Measurements from ENCODE around the gene INSR. TPM values are rescaled to one million over a fixed set of nuclear protein-coding genes. Genes with fewer than 3 reads are reported as not detected.
A peak's percentile ranks its signal among the peaks of the same experiment; 100 is the strongest.

INSR gene
- total RNA-seq = 1 to 10 TPM in 1 of 2 experiments, under 1 TPM in 1; 0.90 to 1.3 TPM

GRCh38 chr19:7293762-7294557 is at the start of gene INSR:
Gene INSR (minus strand): TSS chr19:7294414. CDS start chr19:7293891, 523 bp downstream.
- Mint-ChIP-seq H3K36me3 (ENCODE audit: low read depth) (no peaks in the 10 kb centered on the region), H3K4me3 (peak within 1 kb of the TSS; percentile 66), H3K27ac (no peak within 1 kb of the TSS)

GRCh38 chr19:7342143-7342542 is 47.9 kb upstream of the INSR start:
- Mint-ChIP-seq H3K4me3 (no peak overlapping the region), H3K9me3 (no peaks in the 10 kb centered on the region), H3K4me1 (peaks cover 50% of the 10 kb centered on the region), H3K36me3 (ENCODE audit: low read depth) (no peaks in the 10 kb centered on the region), H3K27me3 (no peaks in the 10 kb centered on the region), H3K27ac (no peak overlapping the region)
- no peak for DNase-seq
- POLR2A ChIA-PET = interaction anchor here (1.4 to 1.5 kb wide), 2 partner anchors 8 to 243 kb away, joined by 3 to 7 read pairs; no protein-coding TSS in a partner anchor
- CTCF ChIA-PET = interaction anchor here (1.5 to 3.8 kb wide), 5 partner anchors 8 to 242 kb away, joined by 11 to 19 read pairs (median 17); partner anchors contain the start of gene ARHGEF18

More at GRCh38 chr19:7293762-7294557, at the start of gene INSR:
- CTCF ChIA-PET = interaction anchor here (0.6 to 0.9 kb wide), 3 partner anchors 12 to 145 kb away, joined by 3 read pairs; no protein-coding TSS in a partner anchor
- H3K9me3 Mint-ChIP-seq = no peaks in the 10 kb centered on the region
- peaks cover 32% of the 10 kb centered on the region for H3K27me3 Mint-ChIP-seq
- DNase-seq = peak; percentile 57
- POLR2A ChIA-PET = interaction anchor here (0.9 to 1.5 kb wide), 2 partner anchors 11 to 195 kb away, joined by 3 read pairs; no protein-coding TSS in a partner anchor
- H3K4me1 Mint-ChIP-seq = peaks cover 12% of the 10 kb centered on the region

- ChIA-PET POLR2A (interaction anchor here (1.4 to 1.5 kb wide), 2 partner anchors 9 to 242 kb away, joined by 3 to 7 read pairs; no protein-coding TSS in a partner anchor), CTCF (interaction anchor here (0.9 to 3.8 kb wide), 10 partner anchors 9 to 242 kb away, joined by 3 to 19 read pairs (median 13); partner anchors contain the start of gene ARHGEF18)
- Mint-ChIP-seq H3K4me1 (peaks cover 49% of the 10 kb centered on the region), H3K27me3 (no peaks in the 10 kb centered on the region), H3K27ac (no peak overlapping the region), H3K4me3 (no peak overlapping the region), H3K36me3 (ENCODE audit: low read depth) (no peaks in the 10 kb centered on the region), H3K9me3 (no peaks in the 10 kb centered on the region)
- DNase-seq = peak; percentile 85
Observed at GRCh38 chr19:7340959-7341837, 47.0 kb upstream of the INSR start.

GRCh38 chr19:7337380-7338194 is 43.4 kb upstream of the INSR start:
- Mint-ChIP-seq H3K36me3 (ENCODE audit: low read depth) (no peaks in the 10 kb centered on the region), H3K27me3 (peaks cover 9% of the 10 kb centered on the region), H3K4me1 (peaks cover 32% of the 10 kb centered on the region), H3K4me3 (no peak overlapping the region), H3K27ac (peak overlapping the region; percentile 48), H3K9me3 (no peaks in the 10 kb centered on the region)
- CTCF ChIA-PET = interaction anchor here (0.7 to 2.6 kb wide), 5 partner anchors 12 to 236 kb away, joined by 3 to 11 read pairs (median 7); partner anchors contain the start of gene ARHGEF18
- POLR2A ChIA-PET = interaction anchor here (1.0 to 2.2 kb wide), 3 partner anchors 11 to 12 kb away, joined by 3 to 11 read pairs (median 9); partner anchors contain the start of gene ARHGEF18
- peak; percentile 42 for DNase-seq

- Mint-ChIP-seq H3K27me3 (peaks cover 9% of the 10 kb centered on the region), H3K4me1 (peaks cover 30% of the 10 kb centered on the region), H3K36me3 (ENCODE audit: low read depth) (no peaks in the 10 kb centered on the region), H3K4me3 (no peak overlapping the region), H3K9me3 (no peaks in the 10 kb centered on the region), H3K27ac (no peak overlapping the region)
- POLR2A ChIA-PET = interaction anchor here (1.7 kb wide), 1 partner anchor 13 kb away, joined by 11 read pairs; the partner anchor contains the start of gene ARHGEF18
- no peak for DNase-seq
- CTCF ChIA-PET = interaction anchor here (0.6 to 2.6 kb wide), 6 partner anchors 13 to 335 kb away, joined by 3 to 11 read pairs (median 6); partner anchors contain the start of gene ARHGEF18
Observed at GRCh38 chr19:7336321-7336973, 42.2 kb upstream of the INSR start.

GRCh38 chr19:7333198-7334118 is 39.2 kb upstream of the INSR start:
- DNase-seq = no peak
- ChIA-PET CTCF (interaction anchor here (1.0 kb wide), 1 partner anchor 21 kb away, joined by 3 read pairs; no protein-coding TSS in a partner anchor), POLR2A (no interaction called here)
- Mint-ChIP-seq H3K9me3 (no peaks in the 10 kb centered on the region), H3K27ac (no peak overlapping the region), H3K27me3 (peaks cover 9% of the 10 kb centered on the region), H3K36me3 (ENCODE audit: low read depth) (no peaks in the 10 kb centered on the region), H3K4me1 (peaks cover 19% of the 10 kb centered on the region), H3K4me3 (no peak overlapping the region)

GRCh38 chr19:7331446-7331845 is 37.2 kb upstream of the INSR start:
- ChIA-PET POLR2A (no interaction called here), CTCF (interaction anchor here (3.0 kb wide), 1 partner anchor 10 kb away, joined by 16 read pairs; no protein-coding TSS in a partner anchor)
- Mint-ChIP-seq H3K27me3 (peaks cover 15% of the 10 kb centered on the region), H3K9me3 (no peaks in the 10 kb centered on the region), H3K4me1 (no peaks in the 10 kb centered on the region), H3K36me3 (ENCODE audit: low read depth) (no peaks in the 10 kb centered on the region), H3K27ac (no peak overlapping the region), H3K4me3 (no peak overlapping the region)
- no peak for DNase-seq

- ChIA-PET CTCF (interaction anchor here (1.5 to 3.0 kb wide), 2 partner anchors 13 to 25 kb away, joined by 5 to 16 read pairs; no protein-coding TSS in a partner anchor), POLR2A (no interaction called here)
- H3K27ac Mint-ChIP-seq = no peak overlapping the region
- no peak for DNase-seq
- H3K4me1 Mint-ChIP-seq = no peaks in the 10 kb centered on the region
- peaks cover 12% of the 10 kb centered on the region for H3K27me3 Mint-ChIP-seq
- no peaks in the 10 kb centered on the region for H3K9me3 Mint-ChIP-seq
- H3K4me3 Mint-ChIP-seq = no peak overlapping the region
- no peaks in the 10 kb centered on the region for H3K36me3 Mint-ChIP-seq (ENCODE audit: low read depth)
Observed at GRCh38 chr19:7328647-7329046, 34.4 kb upstream of the INSR start.

- no peak overlapping the region for H3K27ac Mint-ChIP-seq
- no peak overlapping the region for H3K4me3 Mint-ChIP-seq
- H3K9me3 Mint-ChIP-seq = no peaks in the 10 kb centered on the region
- no peaks in the 10 kb centered on the region for H3K4me1 Mint-ChIP-seq
- no peaks in the 10 kb centered on the region for H3K36me3 Mint-ChIP-seq (ENCODE audit: low read depth)
- POLR2A ChIA-PET = no interaction called here
- H3K27me3 Mint-ChIP-seq = peaks cover 8% of the 10 kb centered on the region
- CTCF ChIA-PET = interaction anchor here (1.4 to 2.1 kb wide), 4 partner anchors 13 to 225 kb away, joined by 4 to 8 read pairs (median 4); no protein-coding TSS in a partner anchor
- DNase-seq = no peak
Observed at GRCh38 chr19:7327802-7328201, 33.6 kb upstream of the INSR start.

GRCh38 chr19:7326105-7326877 is 32.1 kb upstream of the INSR start:
- peaks cover 8% of the 10 kb centered on the region for H3K27me3 Mint-ChIP-seq
- H3K4me1 Mint-ChIP-seq = no peaks in the 10 kb centered on the region
- no peak overlapping the region for H3K4me3 Mint-ChIP-seq
- no peaks in the 10 kb centered on the region for H3K9me3 Mint-ChIP-seq
- peak; percentile 44 for DNase-seq
- POLR2A ChIA-PET = no interaction called here
- CTCF ChIA-PET = interaction anchor here (0.5 to 2.1 kb wide), 13 partner anchors 14 to 224 kb away, joined by 3 to 8 read pairs (median 4); no protein-coding TSS in a partner anchor
- H3K36me3 Mint-ChIP-seq (ENCODE audit: low read depth) = no peaks in the 10 kb centered on the region
- H3K27ac Mint-ChIP-seq = no peak overlapping the region
